Vagina (tissue), 2 donors: ENCODE results near the gene DNASE1. TPM values are rescaled to one million over a fixed set of nuclear protein-coding genes. Genes with fewer than 3 reads are reported as not detected.

Source experiments
- DNase-seq, 2 donors: peaks; one replicate each; pipeline ENCODE4 v3.0.0-alpha.2; 2017; ENCODE audit errors: extremely low spot score in 2 of 2
- H3K27ac ChIP-seq: fragments of 200-600 bp; sonication (generic); one replicate; pipeline ENCODE4 v1.5.1; 2019
- H3K27me3 ChIP-seq: fragments of 200-600 bp; sonication (generic); one replicate; pipeline ENCODE4 v1.5.1; 2019
- H3K36me3 ChIP-seq, 2 donors: fragments of 200-600 bp; sonication (generic); one replicate each; pipeline ENCODE4 v1.5.1; 2017 to 2019
- H3K4me1 ChIP-seq: fragments of 200-600 bp; sonication (generic); one replicate; pipeline ENCODE4 v1.5.1; 2019
- H3K4me3 ChIP-seq, 2 donors: fragments of 200-600 bp; sonication (generic); 1 replicate in 1 of 2; 2 replicates in 1 of 2; pipeline ENCODE4 v1.5.1; 2016 to 2019
- H3K9me3 ChIP-seq: fragments of 200-600 bp; sonication (generic); one replicate; pipeline ENCODE4 v1.5.1; 2019
- POLR2A ChIP-seq, 2 donors: fragments of 450-650 bp; IDR thresholded peaks; one replicate each; pipeline ENCODE4 v1.6.1; 2017; ENCODE audit warnings: antibody characterized with exemption in 2 of 2, mild to moderate bottlenecking in 2 of 2, moderate library complexity in 2 of 2
- POLR2AphosphoS5 ChIP-seq, 2 donors: sonication (generic); formaldehyde crosslinking; IDR thresholded peaks; one replicate each; pipeline ENCODE4 v1.9.0; 2017; ENCODE audit warnings: antibody characterized with exemption in 2 of 2, mild to moderate bottlenecking in 2 of 2, low read depth in 1 of 2; ENCODE audit not compliant: insufficient read depth in 1 of 2
- intact Hi-C: fragments of 100-400 bp; cut with DNase I; formaldehyde crosslinking; loops from one replicate; pipeline ENCODE4 v1.15.1; 2023
- total RNA-seq: library from RNA; depleted of rRNA; stranded (reverse); fragments of >200 nt; gene quantifications from one replicate; pipeline ENCODE4 v1.2.3, GENCODE V29; 2016
- TF ChIP-seq, protein P1 (sequence below), 3 experiments: fragments of 450-650 bp in 2 of 3; fragments of 200-600 bp in 1 of 3; sonication (generic) in 1 of 3; IDR thresholded peaks; one replicate each; pipeline ENCODE4 v1.5.1; 2017 to 2019; ENCODE audit warnings: antibody characterized with exemption in 3 of 3, mild to moderate bottlenecking in 2 of 3, moderate library complexity in 2 of 3

DNASE1 gene
- total RNA-seq, 1 donor from 2014 or later: 50.3 TPM

DNA sequence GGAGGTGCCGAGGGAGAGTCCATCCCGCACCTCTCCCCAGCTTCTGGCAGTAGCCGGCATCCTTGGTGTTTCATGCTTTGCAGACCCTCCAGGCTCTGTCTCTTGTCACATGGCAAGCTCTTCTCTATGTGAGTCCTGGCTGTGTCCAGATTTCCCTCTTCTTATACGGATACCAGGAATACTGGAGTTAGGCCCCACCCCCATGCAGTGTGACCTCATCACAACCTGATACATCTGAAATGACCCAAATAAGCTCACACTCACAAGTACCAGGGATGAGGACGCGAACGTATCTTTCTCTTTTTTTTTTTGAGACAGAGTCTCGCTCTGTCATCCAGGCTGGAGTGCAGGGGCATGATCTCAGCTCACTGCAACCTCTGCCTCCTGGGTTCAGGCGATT is 39.6 kb downstream of the DNASE1 start:
- peaks cover 17% of the 10 kb centered on the region for H3K4me1 ChIP-seq
- no peak for DNase-seq
- intact Hi-C loops: no loop called here
- TF ChIP-seq, protein P1, sequence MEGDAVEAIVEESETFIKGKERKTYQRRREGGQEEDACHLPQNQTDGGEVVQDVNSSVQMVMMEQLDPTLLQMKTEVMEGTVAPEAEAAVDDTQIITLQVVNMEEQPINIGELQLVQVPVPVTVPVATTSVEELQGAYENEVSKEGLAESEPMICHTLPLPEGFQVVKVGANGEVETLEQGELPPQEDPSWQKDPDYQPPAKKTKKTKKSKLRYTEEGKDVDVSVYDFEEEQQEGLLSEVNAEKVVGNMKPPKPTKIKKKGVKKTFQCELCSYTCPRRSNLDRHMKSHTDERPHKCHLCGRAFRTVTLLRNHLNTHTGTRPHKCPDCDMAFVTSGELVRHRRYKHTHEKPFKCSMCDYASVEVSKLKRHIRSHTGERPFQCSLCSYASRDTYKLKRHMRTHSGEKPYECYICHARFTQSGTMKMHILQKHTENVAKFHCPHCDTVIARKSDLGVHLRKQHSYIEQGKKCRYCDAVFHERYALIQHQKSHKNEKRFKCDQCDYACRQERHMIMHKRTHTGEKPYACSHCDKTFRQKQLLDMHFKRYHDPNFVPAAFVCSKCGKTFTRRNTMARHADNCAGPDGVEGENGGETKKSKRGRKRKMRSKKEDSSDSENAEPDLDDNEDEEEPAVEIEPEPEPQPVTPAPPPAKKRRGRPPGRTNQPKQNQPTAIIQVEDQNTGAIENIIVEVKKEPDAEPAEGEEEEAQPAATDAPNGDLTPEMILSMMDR (IDR thresholded peaks at IDR 0.05): no peak
- TF ChIP-seq POLR2A (IDR thresholded peaks at IDR 0.05) (no peak), POLR2AphosphoS5 (IDR thresholded peaks at IDR 0.05; ENCODE audit: insufficient read depth in 1 of 2, low read depth in 1 of 2) (no peak)
- H3K9me3 ChIP-seq: no peaks in the 10 kb centered on the region
- H3K4me3 ChIP-seq: no peak overlapping the region
- no peaks in the 10 kb centered on the region for H3K36me3 ChIP-seq
- no peaks in the 10 kb centered on the region for H3K27me3 ChIP-seq
- no peak overlapping the region for H3K27ac ChIP-seq

DNA sequence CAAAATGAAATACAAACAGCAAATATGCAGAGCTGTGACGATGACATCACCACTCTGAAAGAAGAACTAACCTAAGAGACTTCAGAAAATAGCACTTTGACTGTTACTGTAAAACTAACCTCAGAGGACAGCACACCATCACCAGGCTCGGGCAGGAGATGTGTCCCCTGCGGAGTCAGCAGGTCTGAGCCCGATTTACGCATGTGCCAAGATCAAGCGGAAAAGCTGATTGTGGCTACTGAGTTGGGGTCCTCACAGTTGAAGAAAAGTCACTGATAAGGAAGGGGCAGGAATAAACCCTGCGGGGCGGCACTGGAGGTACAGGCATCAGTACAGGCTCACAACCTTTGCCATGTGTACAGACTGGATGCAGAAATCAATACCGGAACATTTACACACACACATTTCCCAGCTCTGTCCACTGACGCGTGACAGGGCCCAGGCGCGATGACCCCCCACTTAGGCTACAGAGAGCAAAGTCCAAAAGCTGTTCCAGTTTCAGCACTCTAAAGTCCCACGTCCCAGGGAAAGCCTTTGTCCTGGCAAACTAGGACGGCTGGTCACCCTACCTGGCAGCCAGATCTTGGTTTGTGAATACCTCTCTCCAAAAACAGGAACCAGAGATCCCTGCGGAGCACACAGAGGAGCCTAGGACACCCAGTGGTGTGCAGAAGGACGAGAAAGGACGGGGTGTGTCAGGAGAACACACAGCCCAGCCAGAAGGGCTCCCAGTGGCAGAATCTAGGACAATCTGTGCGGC is 41.3 kb downstream of the DNASE1 start:
- no peak overlapping the region for H3K27ac ChIP-seq

DNA sequence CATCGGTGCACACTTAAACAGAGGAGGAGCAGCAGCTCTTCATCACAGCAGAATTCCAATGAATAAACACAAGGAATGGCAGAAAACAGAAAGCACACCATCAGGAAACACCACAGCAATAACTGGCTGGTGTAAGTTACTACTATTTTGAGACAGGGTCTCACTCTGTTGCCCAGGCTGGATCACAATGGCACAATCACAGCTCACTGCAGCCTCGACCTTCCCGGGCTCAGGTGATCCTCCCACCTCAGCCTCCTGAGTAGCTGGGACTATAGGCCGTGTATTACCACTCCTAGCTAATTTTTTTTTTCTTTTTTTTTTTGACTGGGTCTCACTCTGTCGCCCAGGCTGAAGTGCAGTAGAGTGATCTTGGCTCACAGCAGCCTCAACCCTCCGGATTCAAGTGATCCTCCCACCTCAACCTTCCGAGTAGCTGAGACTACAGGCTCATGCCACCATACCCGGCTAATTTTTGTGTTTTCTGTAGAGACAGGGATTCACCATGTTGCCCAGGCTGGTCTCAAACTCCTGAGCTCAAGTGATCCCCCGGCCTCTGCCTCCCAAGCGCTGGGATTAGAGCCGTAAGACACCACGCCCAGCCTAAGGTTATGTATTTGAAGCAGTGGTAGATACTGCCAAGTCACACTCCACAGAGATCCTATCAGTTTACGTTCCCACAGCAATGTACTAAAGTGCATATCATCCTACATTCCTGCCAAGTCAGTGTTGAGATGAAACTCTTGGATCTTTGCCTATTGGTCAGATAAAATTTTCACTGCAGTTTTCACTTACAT is 42.1 kb downstream of the DNASE1 start:
- TF ChIP-seq, protein P1 (IDR thresholded peaks at IDR 0.05): no peak
- TF ChIP-seq POLR2AphosphoS5 (IDR thresholded peaks at IDR 0.05; ENCODE audit: insufficient read depth in 1 of 2, low read depth in 1 of 2) (no peak), POLR2A (IDR thresholded peaks at IDR 0.05) (no peak)
- Histone ChIP-seq H3K4me3 (no peak overlapping the region), H3K36me3 (no peaks in the 10 kb centered on the region), H3K27me3 (no peaks in the 10 kb centered on the region), H3K4me1 (no peaks in the 10 kb centered on the region), H3K27ac (no peak overlapping the region), H3K9me3 (no peaks in the 10 kb centered on the region)
- no peak for DNase-seq
- intact Hi-C loops: no loop called here

More for the DNA sequence above, 41.3 kb downstream of the DNASE1 start:
- TF ChIP-seq POLR2AphosphoS5 (IDR thresholded peaks at IDR 0.05; ENCODE audit: insufficient read depth in 1 of 2, low read depth in 1 of 2) (no peak), POLR2A (IDR thresholded peaks at IDR 0.05) (no peak)
- TF ChIP-seq, protein P1 (IDR thresholded peaks at IDR 0.05): no peak
- DNase-seq: no peak
- Histone ChIP-seq H3K9me3 (no peaks in the 10 kb centered on the region), H3K27me3 (no peaks in the 10 kb centered on the region), H3K4me3 (no peak overlapping the region), H3K4me1 (peaks cover 5% of the 10 kb centered on the region), H3K36me3 (no peaks in the 10 kb centered on the region)
- intact Hi-C loops: no loop called here

DNA sequence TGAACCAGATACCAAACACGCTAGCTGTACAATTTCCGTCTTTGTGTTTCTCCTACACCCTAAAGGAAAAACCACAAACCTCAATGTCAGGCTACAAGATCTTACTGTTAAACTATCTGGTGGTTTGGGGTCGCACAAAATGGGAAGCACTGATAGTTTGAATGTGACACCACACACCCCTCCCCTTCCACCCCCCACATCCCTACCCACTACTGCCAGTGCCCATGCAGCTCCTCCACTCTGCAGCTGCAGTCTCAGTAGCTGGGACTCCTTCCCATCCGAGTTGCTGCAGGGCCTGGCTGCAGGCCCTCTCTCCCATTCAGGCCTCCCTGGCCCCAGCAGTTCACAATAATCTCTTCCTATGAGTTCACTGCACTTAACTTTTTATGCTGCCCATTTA is 44.5 kb downstream of the DNASE1 start:
- no peaks in the 10 kb centered on the region for H3K27me3 ChIP-seq
- TF ChIP-seq POLR2AphosphoS5 (IDR thresholded peaks at IDR 0.05; ENCODE audit: insufficient read depth in 1 of 2, low read depth in 1 of 2): no peak
- intact Hi-C loops: no loop called here
- no peak overlapping the region for H3K4me3 ChIP-seq
- H3K27ac ChIP-seq: no peak overlapping the region
- no peaks in the 10 kb centered on the region for H3K36me3 ChIP-seq
- no peaks in the 10 kb centered on the region for H3K4me1 ChIP-seq
- H3K9me3 ChIP-seq: no peaks in the 10 kb centered on the region
- DNase-seq: no peak

DNA sequence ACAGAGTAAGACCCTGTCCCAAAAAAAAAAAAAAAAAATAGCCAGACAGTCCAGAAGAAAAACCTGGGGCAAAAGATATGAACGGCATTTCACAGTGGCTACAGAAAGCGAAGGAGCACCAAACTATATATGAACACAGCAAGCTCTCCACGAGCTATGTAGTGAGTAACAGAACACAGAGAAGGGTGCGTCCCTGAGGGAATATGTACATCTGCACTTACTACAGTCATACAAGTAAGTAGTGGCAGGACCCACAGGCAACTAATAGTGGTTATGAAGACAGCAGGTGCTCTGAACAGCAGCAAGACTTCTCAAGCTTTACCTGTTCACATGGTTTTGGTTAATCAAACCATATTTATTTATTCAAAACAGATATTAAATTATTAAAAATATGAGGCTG is 47.0 kb downstream of the DNASE1 start:
- H3K36me3 ChIP-seq: no peaks in the 10 kb centered on the region
- no peaks in the 10 kb centered on the region for H3K4me1 ChIP-seq
- H3K9me3 ChIP-seq: no peaks in the 10 kb centered on the region
- H3K4me3 ChIP-seq: no peak overlapping the region
- H3K27ac ChIP-seq: no peak overlapping the region
- intact Hi-C loops: no loop called here
- DNase-seq: no peak
- no peak for TF ChIP-seq POLR2A (IDR thresholded peaks at IDR 0.05)
- no peak for TF ChIP-seq POLR2AphosphoS5 (IDR thresholded peaks at IDR 0.05; ENCODE audit: insufficient read depth in 1 of 2, low read depth in 1 of 2)
- TF ChIP-seq, protein P1 (IDR thresholded peaks at IDR 0.05): no peak
- H3K27me3 ChIP-seq: no peaks in the 10 kb centered on the region
